HG03442 (cell line): ENCODE data around the gene DICER1.
"Not testable (repeated sequence)": the region's sequence is repeated elsewhere in the genome, so short reads cannot be mapped to it uniquely, and the experiment has no call there.

Experiments used
- ATAC-seq: cut with Tn5 transposase; IDR thresholded peaks from one replicate; pipeline ENCODE4 v1.9.1; 2021; ENCODE audit warnings: mild to moderate bottlenecking, moderate library complexity; ENCODE audit not compliant: unreplicated experiment

The DICER1 gene

DNA sequence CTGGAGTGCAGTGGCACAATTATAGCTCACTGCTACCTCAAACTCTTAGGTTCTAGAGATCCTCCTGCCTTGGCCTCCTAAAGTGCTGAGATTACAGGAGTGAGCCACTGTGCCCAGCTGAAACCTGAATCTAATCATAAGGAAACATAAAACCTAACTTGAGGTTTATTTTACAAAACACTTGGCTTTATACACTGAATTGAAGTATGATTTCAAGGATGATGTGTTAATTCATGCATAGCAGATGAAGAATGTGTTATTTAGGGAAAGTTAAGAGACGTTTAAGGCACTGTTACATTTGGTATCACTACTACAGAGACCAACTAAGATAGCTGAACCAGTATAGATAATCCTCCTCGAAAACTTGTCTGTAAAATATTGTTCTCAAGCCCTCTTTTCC, 6.4 kb downstream of the DICER1 start:
- no peak for ATAC-seq

DNA sequence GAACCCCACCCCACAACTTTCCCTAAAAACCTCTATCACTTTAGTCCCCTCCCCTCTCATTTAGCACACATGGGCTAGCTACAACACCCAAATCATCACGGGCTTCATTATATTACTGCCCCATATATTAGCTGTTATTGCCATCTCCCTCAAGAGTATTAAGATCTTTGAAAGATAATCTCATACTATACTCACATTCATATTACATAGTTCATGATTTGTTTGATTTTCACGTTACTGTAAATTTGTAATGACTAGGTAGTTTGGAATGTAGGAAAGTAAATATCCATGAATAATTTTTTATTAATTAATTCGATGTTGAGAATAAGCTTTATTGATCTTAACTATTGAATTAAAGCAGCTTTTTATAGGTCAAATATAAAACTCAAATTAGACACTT, 7.9 kb downstream of the DICER1 start:
- ATAC-seq, result no peak

- no peak for ATAC-seq
Observed at GRCh38 chr14:95147597-95147996, 9.7 kb downstream of the DICER1 start.

- no peak for ATAC-seq
Observed at GRCh38 chr14:95146079-95146771, 11.1 kb downstream of the DICER1 start.

GRCh38 chr14:95144849-95145248, 12.5 kb downstream of the DICER1 start:
- ATAC-seq, result no peak

- ATAC-seq, result no peak
Observed at GRCh38 chr14:95143808-95144620, 13.3 kb downstream of the DICER1 start.

- no peak for ATAC-seq
Observed at GRCh38 chr14:95142208-95142607, 15.1 kb downstream of the DICER1 start.

DNA sequence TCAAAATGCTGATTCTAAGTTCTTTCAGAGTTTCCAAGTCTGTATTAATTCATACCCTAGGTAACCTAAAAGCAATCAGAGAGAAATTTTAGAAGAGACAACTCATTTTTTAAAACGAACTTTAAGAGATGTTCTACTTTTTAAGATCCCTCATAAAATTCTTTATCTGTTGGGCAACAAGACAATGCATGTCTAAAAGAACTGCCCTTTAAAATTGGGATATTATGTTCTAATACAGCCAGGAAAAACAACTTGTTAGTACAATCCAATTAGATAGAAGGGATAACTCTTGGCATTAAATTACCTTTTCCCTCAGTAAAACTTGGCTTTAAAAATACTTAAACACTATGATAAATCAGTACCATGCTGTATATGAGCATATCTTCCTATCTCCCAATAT, 15.6 kb downstream of the DICER1 start:
- no peak for ATAC-seq

- ATAC-seq, result no peak
Observed at GRCh38 chr14:95140060-95140858, 17.1 kb downstream of the DICER1 start.

DNA sequence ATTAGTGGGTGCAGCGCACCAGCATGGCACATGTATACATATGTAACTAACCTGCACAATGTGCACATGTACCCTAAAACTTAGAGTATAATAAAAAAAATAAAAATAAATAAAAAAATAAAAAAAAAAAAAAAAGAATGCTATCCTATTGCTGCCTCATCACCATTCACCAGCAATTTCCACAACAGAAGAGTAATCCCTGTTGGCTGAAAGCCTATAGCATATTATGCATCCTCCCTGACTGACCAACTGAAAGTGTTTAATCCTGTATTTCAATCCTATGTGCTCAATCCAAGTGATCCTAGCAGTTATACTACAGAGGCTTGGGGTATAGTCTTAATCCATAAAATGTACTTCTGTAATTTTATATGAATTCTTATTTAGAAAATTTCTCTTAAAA, 18.5 kb downstream of the DICER1 start:
- no peak for ATAC-seq

- ATAC-seq, result not testable (repeated sequence)
Observed at GRCh38 chr14:95138455-95138854, 18.9 kb downstream of the DICER1 start.

GRCh38 chr14:95137804-95138167, 19.5 kb downstream of the DICER1 start:
- no peak for ATAC-seq

- ATAC-seq, result no peak
Observed at GRCh38 chr14:95137164-95137803, 20.0 kb downstream of the DICER1 start.

DNA sequence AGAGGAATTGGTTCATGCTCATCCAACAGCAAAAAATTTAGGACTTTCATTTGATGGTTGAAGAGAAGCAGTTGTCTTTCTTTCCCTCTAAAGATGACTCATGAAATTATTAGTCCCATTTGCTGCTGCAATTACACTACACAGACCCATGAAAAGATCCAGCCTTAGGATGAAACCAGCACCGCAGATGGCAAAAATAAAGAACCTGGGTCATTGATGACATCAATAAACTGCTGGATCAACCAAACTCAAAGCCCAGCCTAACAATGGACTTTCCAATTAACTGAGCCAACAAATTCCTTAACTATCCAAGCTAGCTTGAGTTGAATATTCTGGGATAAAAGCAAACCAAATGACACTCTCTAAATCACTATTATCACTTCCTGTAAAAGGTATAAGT, 20.7 kb downstream of the DICER1 start:
- no peak for ATAC-seq

GRCh38 chr14:95134304-95134933, 22.9 kb downstream of the DICER1 start:
- no peak for ATAC-seq

- ATAC-seq, result no peak
Observed at GRCh38 chr14:95133282-95133681, 24.0 kb downstream of the DICER1 start.

- no peak for ATAC-seq
Observed at GRCh38 chr14:95132760-95133159, 24.6 kb downstream of the DICER1 start.

DNA sequence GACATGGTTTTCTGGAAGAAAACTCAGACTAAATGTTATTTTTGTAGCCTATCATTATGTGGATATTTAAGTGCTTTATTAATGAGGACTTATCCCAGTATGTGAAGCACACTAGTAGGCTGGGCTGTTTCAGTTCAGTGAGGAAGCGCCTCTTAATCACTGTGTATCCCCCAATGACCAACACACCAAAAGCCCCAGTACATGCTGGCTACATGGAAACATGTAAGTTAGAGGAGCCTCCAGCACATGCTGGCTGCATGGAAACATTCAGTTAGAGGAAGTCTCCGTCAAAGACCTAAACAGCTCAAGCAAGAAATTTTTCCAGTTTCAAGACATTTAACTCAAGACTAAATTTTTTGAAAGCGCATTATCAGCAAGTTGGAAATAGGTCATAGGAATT, 26.8 kb downstream of the DICER1 start:
- ATAC-seq, result no peak

DNA sequence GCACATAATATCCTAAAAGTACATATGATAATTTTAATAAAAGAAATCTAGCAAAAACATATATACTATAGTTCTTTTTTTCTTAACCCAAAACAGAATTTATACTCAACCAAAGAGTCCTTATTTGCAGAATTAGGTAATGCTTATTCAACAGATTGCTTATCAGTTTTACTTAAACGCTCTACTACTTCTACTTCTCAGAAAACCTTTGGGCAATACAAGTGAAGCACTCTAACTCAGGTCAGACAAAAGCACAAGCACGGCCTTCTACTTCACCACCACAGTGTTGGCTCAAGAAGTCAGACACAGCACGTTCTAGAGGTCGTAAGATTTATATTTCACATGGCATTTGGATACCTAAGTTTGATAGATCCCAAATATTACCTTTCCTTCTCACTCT, 29.2 kb downstream of the DICER1 start:
- ATAC-seq, result no peak

DNA sequence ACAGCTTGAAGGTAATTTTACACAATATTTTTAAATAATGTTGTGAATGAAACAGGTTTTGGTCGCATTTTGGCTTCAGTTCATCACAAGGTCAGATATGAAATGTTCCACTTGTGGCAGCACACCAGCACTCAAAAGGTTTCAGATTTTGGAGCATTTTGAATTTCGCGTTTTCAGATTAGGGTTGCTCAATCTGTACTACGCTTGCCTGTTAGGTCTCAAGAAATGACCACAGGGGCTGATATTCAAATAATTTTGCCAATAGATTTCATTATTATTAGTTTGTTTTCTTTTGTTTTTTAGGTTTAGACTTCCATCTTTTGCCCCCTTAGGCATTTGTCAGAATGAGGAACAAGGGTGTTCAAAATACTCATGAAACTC, 29.8 kb downstream of the DICER1 start:
- ATAC-seq, result no peak
